Measurements from ENCODE around the gene CCDC177.

DNA sequence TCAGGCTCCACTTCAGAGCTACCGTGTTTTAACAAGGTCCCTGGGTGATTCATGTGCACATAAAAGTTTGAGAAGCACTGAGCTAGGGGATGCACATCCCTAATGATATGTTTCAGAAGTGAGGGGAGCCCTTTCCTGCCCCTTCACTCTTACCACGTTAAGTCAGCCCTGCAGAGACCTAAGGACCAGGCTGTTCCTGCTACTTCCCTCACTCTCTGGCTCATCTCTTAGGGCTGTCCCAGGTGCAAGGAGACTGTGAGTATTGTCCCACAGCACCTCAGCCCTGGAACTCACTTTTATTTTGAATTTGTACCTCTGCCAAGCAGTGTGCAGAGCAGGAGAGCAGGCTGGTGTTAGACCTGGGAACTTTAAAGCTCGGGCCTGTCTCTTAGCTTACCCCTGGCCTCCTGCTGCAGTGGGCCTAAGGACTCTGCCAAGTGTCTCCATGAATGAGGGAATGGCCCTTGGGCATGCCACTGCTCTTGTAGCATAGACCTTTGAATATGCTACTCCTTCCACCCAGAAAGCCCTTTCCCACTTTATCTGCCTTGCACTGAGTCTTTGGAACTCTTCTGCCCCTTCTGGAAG is 25.7 kb upstream of the CCDC177 start:
- TF ChIP-seq, protein P1, sequence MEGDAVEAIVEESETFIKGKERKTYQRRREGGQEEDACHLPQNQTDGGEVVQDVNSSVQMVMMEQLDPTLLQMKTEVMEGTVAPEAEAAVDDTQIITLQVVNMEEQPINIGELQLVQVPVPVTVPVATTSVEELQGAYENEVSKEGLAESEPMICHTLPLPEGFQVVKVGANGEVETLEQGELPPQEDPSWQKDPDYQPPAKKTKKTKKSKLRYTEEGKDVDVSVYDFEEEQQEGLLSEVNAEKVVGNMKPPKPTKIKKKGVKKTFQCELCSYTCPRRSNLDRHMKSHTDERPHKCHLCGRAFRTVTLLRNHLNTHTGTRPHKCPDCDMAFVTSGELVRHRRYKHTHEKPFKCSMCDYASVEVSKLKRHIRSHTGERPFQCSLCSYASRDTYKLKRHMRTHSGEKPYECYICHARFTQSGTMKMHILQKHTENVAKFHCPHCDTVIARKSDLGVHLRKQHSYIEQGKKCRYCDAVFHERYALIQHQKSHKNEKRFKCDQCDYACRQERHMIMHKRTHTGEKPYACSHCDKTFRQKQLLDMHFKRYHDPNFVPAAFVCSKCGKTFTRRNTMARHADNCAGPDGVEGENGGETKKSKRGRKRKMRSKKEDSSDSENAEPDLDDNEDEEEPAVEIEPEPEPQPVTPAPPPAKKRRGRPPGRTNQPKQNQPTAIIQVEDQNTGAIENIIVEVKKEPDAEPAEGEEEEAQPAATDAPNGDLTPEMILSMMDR (IDR thresholded peaks at IDR 0.05) = no peak
- TF ChIP-seq POLR2A (IDR thresholded peaks at IDR 0.05) = no peak
- TF ChIP-seq POLR2AphosphoS5 (IDR thresholded peaks at IDR 0.05) = no peak
- no peak for TF ChIP-seq EP300 (IDR thresholded peaks at IDR 0.05)

Measured in suprapubic skin (tissue), 4 donors.